ENCODE data around the gene AKR1E2.

GRCh38 chr10:4786043-4786839, 39.8 kb upstream of the AKR1E2 start:
- TF ChIP-seq CTCF (IDR thresholded peaks at IDR 0.05), result no peak
- TF ChIP-seq EZH2 (IDR thresholded peaks at IDR 0.05; ENCODE audit: borderline replicate concordance, insufficient read depth, low read depth, low read length, poor library complexity, severe bottlenecking), result no peak
